Measurements from ENCODE around the gene MSH5. TPM values are rescaled to one million over a fixed set of nuclear protein-coding genes. Genes with fewer than 3 reads are reported as not detected.

Gene MSH5
- total RNA-seq, 1 experiment from 2014 or later = 22.4 TPM

GRCh38 chr6:31727717-31728671, 11.8 kb upstream of the MSH5 start:
- H3K27ac Mint-ChIP-seq = no peak overlapping the region; a peak in 1 of 7 replicates
- no peak overlapping the region for H3K9ac ChIP-seq (ENCODE audit: extremely low read depth, insufficient read length, low read length)
- H3K4me2 ChIP-seq (ENCODE audit: insufficient read depth, insufficient read length, low read length) = no peak overlapping the region
- H2BK120ac ChIP-seq (ENCODE audit: low read depth, low read length, poor library complexity, severe bottlenecking) = no peak overlapping the region
- WGBS (ENCODE audit: extremely low coverage, insufficient read length, low lambda C conversion rate) = no CpG with 5 or more reads among the region's 41 CpGs
- no peak overlapping the region for H3K27ac ChIP-seq (ENCODE audit: insufficient read length, low read depth, low read length)
- H2BK20ac ChIP-seq (ENCODE audit: low read depth, low read length, poor library complexity, severe bottlenecking) = no peak overlapping the region
- no peak overlapping the region for H3K14ac ChIP-seq (ENCODE audit: insufficient read depth, low read length)
- no peak overlapping the region for H2BK5ac ChIP-seq (ENCODE audit: insufficient read length, low read length)
- TF ChIP-seq CTCF (conservative IDR thresholded peaks at IDR 0.05) = no peak
- no peaks in the 10 kb centered on the region for H3K79me1 ChIP-seq (ENCODE audit: insufficient read depth, low read depth, low read length, poor library complexity, severe bottlenecking)
- no peak overlapping the region for H4K5ac ChIP-seq (ENCODE audit: insufficient read length, low read depth, low read length)
- no peak overlapping the region for H2BK12ac ChIP-seq (ENCODE audit: insufficient read length, low read depth, low read length)
- H3K79me2 ChIP-seq (ENCODE audit: insufficient read depth, low read length) = no peaks in the 10 kb centered on the region
- no peak overlapping the region for H3K23ac ChIP-seq (ENCODE audit: insufficient read length, low read depth, low read length)
- no peak overlapping the region for H2AFZ ChIP-seq (ENCODE audit: low read length)
- H3K27me3 Mint-ChIP-seq (ENCODE audit: low read depth) = no peaks in the 10 kb centered on the region
- H2BK15ac ChIP-seq (ENCODE audit: low read depth, low read length) = no peak overlapping the region
- H3K4me1 Mint-ChIP-seq = peaks cover 15 to 20% of the 10 kb centered on the region in 2 experiments
- peaks cover 27 to 61% (median 55%) of the 10 kb centered on the region in 3 experiments for H3K36me3 Mint-ChIP-seq (ENCODE audit: insufficient read depth in 1 of 3, low read depth in 3 of 3)
- H3T11ph ChIP-seq (ENCODE audit: low read length) = no peak overlapping the region
- H3K27me3 ChIP-seq (ENCODE audit: insufficient read depth, low read length) = no peaks in the 10 kb centered on the region
- peaks cover 9% of the 10 kb centered on the region for H3K23me2 ChIP-seq (ENCODE audit: insufficient read length, low read depth, low read length, poor library complexity, severe bottlenecking)
- H3K18ac ChIP-seq (ENCODE audit: insufficient read length, low read depth, low read length) = no peak overlapping the region
- no peak overlapping the region for H2AK5ac ChIP-seq (ENCODE audit: insufficient read length, low read length)
- H3K4me1 ChIP-seq (ENCODE audit: insufficient read depth, low read length) = no peaks in the 10 kb centered on the region
- no peaks in the 10 kb centered on the region; a peak in 2 of 5 replicates for H3K9me3 Mint-ChIP-seq
- H3K56ac ChIP-seq (ENCODE audit: insufficient read length, low read depth, low read length) = no peak overlapping the region
- H4K91ac ChIP-seq (ENCODE audit: insufficient read length, low read depth, low read length) = no peak overlapping the region
- no peaks in the 10 kb centered on the region for H3K9me3 ChIP-seq (ENCODE audit: control insufficient read depth, low read depth, low read length)
- no peak overlapping the region for H3K4ac ChIP-seq (ENCODE audit: low read depth, low read length)
- H4K20me1 ChIP-seq (ENCODE audit: control insufficient read depth, insufficient read depth, insufficient read length) = no peaks in the 10 kb centered on the region
- H3K4me3 Mint-ChIP-seq = peak overlapping the region; percentile 83 to 98
- H4K8ac ChIP-seq (replicated peaks; ENCODE audit: insufficient read length, low read depth, low read length) = no peak overlapping the region
- no peak for DNase-seq
